ENCODE results near the gene LRRC32.

The LRRC32 gene

GRCh38 chr11:76637491-76638269, 32.9 kb downstream of the LRRC32 start:
- no peaks in the 10 kb centered on the region for H3K36me3 Mint-ChIP-seq (ENCODE audit: low read depth)
- peaks cover 12% of the 10 kb centered on the region for H3K4me1 Mint-ChIP-seq
- H3K9me3 Mint-ChIP-seq: no peaks in the 10 kb centered on the region
- no peak for TF ChIP-seq CTCF (IDR thresholded peaks at IDR 0.05; ENCODE audit: unreplicated experiment in 3 of 3)
- peaks cover 5% of the 10 kb centered on the region for H3K27me3 Mint-ChIP-seq (ENCODE audit: low read depth)
- no peak overlapping the region for H3K4me3 Mint-ChIP-seq
- no peak overlapping the region for H3K27ac Mint-ChIP-seq

GRCh38 chr11:76636826-76637460, 33.6 kb downstream of the LRRC32 start:
- H3K4me1 Mint-ChIP-seq: peaks cover 12% of the 10 kb centered on the region
- H3K27me3 Mint-ChIP-seq (ENCODE audit: low read depth): peaks cover 5% of the 10 kb centered on the region
- H3K9me3 Mint-ChIP-seq: no peaks in the 10 kb centered on the region
- no peak overlapping the region for H3K27ac Mint-ChIP-seq
- H3K4me3 Mint-ChIP-seq: no peak overlapping the region
- TF ChIP-seq CTCF (IDR thresholded peaks at IDR 0.05; ENCODE audit: unreplicated experiment in 3 of 3): no peak
- H3K36me3 Mint-ChIP-seq (ENCODE audit: low read depth): no peaks in the 10 kb centered on the region

GRCh38 chr11:76635991-76636738, 34.4 kb downstream of the LRRC32 start:
- H3K36me3 Mint-ChIP-seq (ENCODE audit: low read depth): no peaks in the 10 kb centered on the region
- no peak overlapping the region for H3K4me3 Mint-ChIP-seq
- H3K4me1 Mint-ChIP-seq: peaks cover 12% of the 10 kb centered on the region
- peak overlapping the region in 2 of 3 experiments; percentile 10 to 54 for H3K27ac Mint-ChIP-seq
- H3K9me3 Mint-ChIP-seq: no peaks in the 10 kb centered on the region
- TF ChIP-seq CTCF (IDR thresholded peaks at IDR 0.05; ENCODE audit: unreplicated experiment in 3 of 3): no peak
- peaks cover 5% of the 10 kb centered on the region for H3K27me3 Mint-ChIP-seq (ENCODE audit: low read depth)

GRCh38 chr11:76634886-76635285, 35.7 kb downstream of the LRRC32 start:
- Mint-ChIP-seq H3K4me1 (peaks cover 12% of the 10 kb centered on the region), H3K27me3 (ENCODE audit: low read depth) (peaks cover 8% of the 10 kb centered on the region), H3K36me3 (ENCODE audit: low read depth) (no peaks in the 10 kb centered on the region), H3K27ac (peak overlapping the region in 2 of 3 experiments; percentile 51 to 62), H3K4me3 (no peak overlapping the region), H3K9me3 (no peaks in the 10 kb centered on the region)
- no peak for TF ChIP-seq CTCF (IDR thresholded peaks at IDR 0.05; ENCODE audit: unreplicated experiment in 3 of 3)

GRCh38 chr11:76632492-76632891, 38.1 kb downstream of the LRRC32 start:
- H3K36me3 Mint-ChIP-seq (ENCODE audit: low read depth): no peaks in the 10 kb centered on the region
- no peak overlapping the region for H3K4me3 Mint-ChIP-seq
- H3K27me3 Mint-ChIP-seq (ENCODE audit: low read depth): peaks cover 8% of the 10 kb centered on the region
- no peak overlapping the region for H3K27ac Mint-ChIP-seq
- TF ChIP-seq CTCF (IDR thresholded peaks at IDR 0.05; ENCODE audit: unreplicated experiment in 3 of 3): no peak
- H3K9me3 Mint-ChIP-seq: peaks cover 3% of the 10 kb centered on the region
- H3K4me1 Mint-ChIP-seq: peaks cover 12% of the 10 kb centered on the region

All from nephron (organoid).